ENCODE results near the gene DNTTIP2.

GRCh38 chr1:93876244-93876643, 2.8 kb downstream of the DNTTIP2 start:
- TF ChIP-seq CTCF (conservative IDR thresholded peaks at IDR 0.05; ENCODE audit: low read length) (no peak), EZH2phosphoT487 (IDR thresholded peaks at IDR 0.05; ENCODE audit: borderline replicate concordance, low read depth, low read length) (no peak)
